ENCODE data around the gene UBIAD1.

- TF ChIP-seq TAF1 (IDR thresholded peaks at IDR 0.05; ENCODE audit: borderline replicate concordance, low read depth, low read length) (no peak), POLR2AphosphoS5 (IDR thresholded peaks at IDR 0.05; ENCODE audit: low read depth, low read length) (no peak)
Measured at GRCh38 chr1:11307852-11308251, 34.9 kb downstream of the UBIAD1 start.
